H1 (cell line): ENCODE data around the gene RAMACL. TPM values are rescaled to one million over a fixed set of nuclear protein-coding genes. Genes with fewer than 3 reads are reported as not detected.

Experiments used
- CTBP2 ChIP-seq: IDR thresholded peaks from 2 replicates; pipeline ENCODE4 v1.7.0; 2011; ENCODE audit warnings: borderline replicate concordance, mild to moderate bottlenecking, moderate library complexity, mixed read lengths, low read length; ENCODE audit not compliant: insufficient read depth, insufficient read length
- HDAC2 ChIP-seq, 2 experiments: fragments of 300-600 bp in 1 of 2; sonication (generic) in 1 of 2; IDR thresholded peaks; 2 replicates each; pipeline ENCODE4 v1.6.1; 2011 to 2012; ENCODE audit warnings: low read depth in 2 of 2, low read length in 2 of 2, mild to moderate bottlenecking in 2 of 2, moderate library complexity in 2 of 2, borderline replicate concordance in 1 of 2, inconsistent platforms in 1 of 2
- KDM4A ChIP-seq: IDR thresholded peaks from one replicate; pipeline ENCODE4 v1.7.1; 2012; ENCODE audit warnings: low read depth, mild to moderate bottlenecking, moderate library complexity, low read length, inconsistent platforms; ENCODE audit not compliant: severe bottlenecking
- NRF1 ChIP-seq: IDR thresholded peaks from 2 replicates; pipeline ENCODE4 v1.6.1; 2011; ENCODE audit warnings: mild to moderate bottlenecking, low read depth, low read length, improper control_type of control experiment
- PHF8 ChIP-seq: fragments of 200-600 bp; sonication (generic); conservative IDR thresholded peaks from 2 replicates; pipeline ENCODE4 v1.7.1; 2012; ENCODE audit warnings: low read depth, mild to moderate bottlenecking, inconsistent platforms, low read length, moderate library complexity
- POU5F1 ChIP-seq: IDR thresholded peaks from 2 replicates; pipeline ENCODE4 v1.6.1; 2011; ENCODE audit warnings: low read depth, mild to moderate bottlenecking, low read length, moderate library complexity
- RAD21 ChIP-seq, 2 experiments: IDR thresholded peaks in 1 of 2; conservative IDR thresholded peaks in 1 of 2; 2 replicates each; pipeline ENCODE4 v1.6.1; 2011; ENCODE audit warnings: low read depth in 2 of 2, low read length in 2 of 2, improper control_type of control experiment in 1 of 2, inconsistent platforms in 1 of 2, mild to moderate bottlenecking in 1 of 2, moderate library complexity in 1 of 2
- RFX5 ChIP-seq: IDR thresholded peaks from 2 replicates; pipeline ENCODE4 v1.6.1; 2011; ENCODE audit warnings: low read depth, low read length, improper control_type of control experiment, borderline replicate concordance
- RXRA ChIP-seq: IDR thresholded peaks from 2 replicates; pipeline ENCODE4 v1.6.1; 2011; ENCODE audit warnings: low read depth, mild to moderate bottlenecking, low read length, moderate library complexity; ENCODE audit not compliant: insufficient read depth
- ZNF274 ChIP-seq: IDR thresholded peaks from 2 replicates; pipeline ENCODE4 v1.7.0; 2012; ENCODE audit warnings: low read length, borderline replicate concordance; ENCODE audit errors: extremely low read depth
- polyA plus RNA-seq, 7 experiments: library from polyadenylated mRNA; depleted of rRNA in 3 of 7; stranded (reverse) in 5 of 7; unstranded in 2 of 7; fragments of >200 nt in 5 of 7; fragments of 200-250 nt in 2 of 7; gene quantifications; 1 replicate in 5 of 7; 2 replicates in 1 of 7; 4 replicates in 1 of 7; pipeline versions ENCODE4 v1.2.1 to v1.2.3, GENCODE V29; 2011 to 2013; ENCODE audit warnings: missing spikeins in 2 of 7, mixed read lengths in 2 of 7
- total RNA-seq: library from RNA; stranded (reverse); fragmentation: NEBNext Ultra II Directional; extraction: Animal tissue kit (Norgen Biotek cat#: 25700); gene quantifications from 2 replicates; pipeline ENCODE4 v1.2.1, GENCODE V29; 2021
- TF ChIP-seq, protein P1 (sequence below): IDR thresholded peaks from 2 replicates; pipeline ENCODE4 v1.6.1; 2012; ENCODE audit warnings: low read length, inconsistent platforms

Gene RAMACL
- total and polyA plus RNA-seq, 2 of the 8 experiments (the other 6 are each of a cell fraction or from before 2014, with no cell fraction given) = 0.23 to 0.97 TPM

DNA sequence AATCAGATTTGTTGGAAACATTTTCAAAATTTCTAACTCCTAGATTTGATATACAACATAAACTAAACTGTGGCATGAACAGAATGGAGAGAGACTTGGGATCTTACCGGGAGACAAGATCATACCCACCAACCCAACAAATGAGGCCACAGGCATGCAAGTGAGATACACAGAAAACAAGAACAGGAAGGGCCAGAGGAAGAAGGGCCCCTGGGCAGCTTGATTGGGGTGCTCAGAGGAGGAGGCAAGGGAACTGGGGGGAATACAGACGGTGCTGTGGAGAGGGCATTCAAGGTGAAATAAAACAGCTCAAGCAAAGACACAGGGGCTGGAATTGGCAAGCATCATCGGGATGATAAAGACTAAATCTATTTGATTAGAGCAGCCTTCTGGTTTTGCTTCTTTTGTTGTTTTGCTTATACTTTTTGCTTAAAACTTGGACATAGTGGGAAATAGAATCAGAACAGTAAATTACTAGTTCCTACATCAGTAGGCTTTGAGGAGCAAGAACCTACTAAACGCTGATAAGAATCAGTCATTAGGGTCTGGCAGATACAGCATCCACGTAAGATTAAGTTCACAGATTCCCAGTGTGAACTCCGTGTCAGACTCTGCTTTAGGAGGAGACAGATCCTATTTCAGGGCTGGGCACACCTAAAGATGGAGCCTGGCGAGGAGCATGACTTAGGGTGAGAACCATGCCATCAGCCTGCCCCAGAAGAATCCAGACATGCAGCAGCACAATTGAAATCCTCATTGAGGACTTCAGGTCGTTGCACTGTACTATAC, 3.5 kb upstream of the RAMACL start (continued):
- TF ChIP-seq PHF8 (no peak), RXRA (no peak), NRF1 (no peak), CTBP2 (no peak), ZNF274 (no peak), KDM4A (no peak), RFX5 (no peak), RAD21 (IDR thresholded peaks at IDR 0.05 in 1 of 2, conservative IDR thresholded peaks at IDR 0.05 in 1 of 2; ENCODE audit: low read depth in 2 of 2, low read length in 2 of 2) (no peak), POU5F1 (no peak), HDAC2 (IDR thresholded peaks at IDR 0.05; ENCODE audit: borderline replicate concordance in 1 of 2, low read depth in 2 of 2, low read length in 2 of 2) (no peak)
- TF ChIP-seq, protein P1, sequence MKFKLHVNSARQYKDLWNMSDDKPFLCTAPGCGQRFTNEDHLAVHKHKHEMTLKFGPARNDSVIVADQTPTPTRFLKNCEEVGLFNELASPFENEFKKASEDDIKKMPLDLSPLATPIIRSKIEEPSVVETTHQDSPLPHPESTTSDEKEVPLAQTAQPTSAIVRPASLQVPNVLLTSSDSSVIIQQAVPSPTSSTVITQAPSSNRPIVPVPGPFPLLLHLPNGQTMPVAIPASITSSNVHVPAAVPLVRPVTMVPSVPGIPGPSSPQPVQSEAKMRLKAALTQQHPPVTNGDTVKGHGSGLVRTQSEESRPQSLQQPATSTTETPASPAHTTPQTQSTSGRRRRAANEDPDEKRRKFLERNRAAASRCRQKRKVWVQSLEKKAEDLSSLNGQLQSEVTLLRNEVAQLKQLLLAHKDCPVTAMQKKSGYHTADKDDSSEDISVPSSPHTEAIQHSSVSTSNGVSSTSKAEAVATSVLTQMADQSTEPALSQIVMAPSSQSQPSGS = no peak
